HFF-Myc (cell line): ENCODE results near the gene RERE.
A peak's percentile ranks its signal among the peaks of the same experiment; 100 is the strongest.

Experiments used
- DNase-seq: peaks from one replicate; pipeline ENCODE4 v3.0.0-alpha.2; 2011; ENCODE audit warnings: low read depth; ENCODE audit errors: extremely low read depth
- H3K4me3 ChIP-seq: replicated peaks from 2 replicates; pipeline ENCODE4 v1.5.1; 2011; ENCODE audit warnings: low read depth, mild to moderate bottlenecking, control low read depth, low read length
- CTCF ChIP-seq: IDR thresholded peaks from 2 replicates; pipeline ENCODE4 v1.5.1; 2012; ENCODE audit warnings: mild to moderate bottlenecking, low read depth, low read length, control low read depth; ENCODE audit errors: missing control alignments

RERE gene

GRCh38 chr1:8851060-8851459 lies 33.6 kb upstream of the RERE start:
- TF ChIP-seq CTCF, result no peak
- no peak for DNase-seq
- H3K4me3 ChIP-seq, result no peak overlapping the region

- peak; percentile 95 for TF ChIP-seq CTCF
- no peak overlapping the region for H3K4me3 ChIP-seq
- peak; percentile 63 for DNase-seq
Measured at GRCh38 chr1:8848663-8849386, 31.4 kb upstream of the RERE start.

GRCh38 chr1:8847990-8848389 lies 30.6 kb upstream of the RERE start:
- no peak for TF ChIP-seq CTCF
- DNase-seq, result no peak
- no peak overlapping the region for H3K4me3 ChIP-seq

- no peak overlapping the region for H3K4me3 ChIP-seq
- no peak for TF ChIP-seq CTCF
- DNase-seq, result no peak
Measured at GRCh38 chr1:8846263-8846662, 28.8 kb upstream of the RERE start.

GRCh38 chr1:8845104-8846097 lies 28.0 kb upstream of the RERE start:
- no peak overlapping the region for H3K4me3 ChIP-seq
- no peak for TF ChIP-seq CTCF
- DNase-seq, result no peak

- TF ChIP-seq CTCF, result no peak
- DNase-seq, result no peak
- no peak overlapping the region for H3K4me3 ChIP-seq
Measured at GRCh38 chr1:8844501-8845006, 27.1 kb upstream of the RERE start.
